A549 (cell line): ENCODE measurements around the gene FADS6.

ENCODE experiments used
- BHLHE40 ChIP-seq: IDR thresholded peaks from 2 replicates; pipeline ENCODE4 v1.6.1; 2012; ENCODE audit warnings: low read depth, low read length, inconsistent platforms
- GATA3 ChIP-seq: IDR thresholded peaks from 2 replicates; pipeline ENCODE4 v1.6.1; 2012; ENCODE audit warnings: borderline replicate concordance
- MAZ ChIP-seq: fragments of 150-350 bp; IDR thresholded peaks from 2 replicates; pipeline ENCODE4 v1.6.1; 2014; ENCODE audit warnings: antibody characterized with exemption, low read depth, low read length, borderline replicate concordance
- POLR2A ChIP-seq: IDR thresholded peaks from 2 replicates; pipeline ENCODE4 v1.6.1; 2012; ENCODE audit warnings: mild to moderate bottlenecking, low read length
- RAD21 ChIP-seq, 2 experiments: fragments of >200 bp in 1 of 2; sonication (Bioruptor Twin) in 1 of 2; formaldehyde crosslinking in 1 of 2; IDR thresholded peaks in 1 of 2; conservative IDR thresholded peaks in 1 of 2; 2 replicates in 1 of 2; 3 replicates in 1 of 2; pipeline ENCODE4 v1.6.1; 2012 to 2018; ENCODE audit warnings: inconsistent platforms in 1 of 2
- RNF2 ChIP-seq: fragments of 200-600 bp; sonication (generic); IDR thresholded peaks from 2 replicates; pipeline ENCODE4 v1.6.1; 2016; ENCODE audit warnings: low read depth, mild to moderate bottlenecking, antibody characterized with exemption, moderate library complexity, borderline replicate concordance
- SMC3 ChIP-seq: fragments of >200 bp; sonication (Bioruptor Twin); formaldehyde crosslinking; IDR thresholded peaks from 3 replicates; pipeline ENCODE4 v1.6.1; 2018; ENCODE audit warnings: inconsistent platforms
- ZC3H11A ChIP-seq: fragments of 450-650 bp; IDR thresholded peaks from 2 replicates; pipeline ENCODE4 v1.6.1; 2014; ENCODE audit warnings: antibody characterized with exemption, mild to moderate bottlenecking
- TF ChIP-seq, protein P1 (sequence below): fragments of >200 bp; sonication (Bioruptor Twin); formaldehyde crosslinking; IDR thresholded peaks from 3 replicates; pipeline ENCODE4 v1.5.1; 2016
- TF ChIP-seq, protein P2 (sequence below): IDR thresholded peaks from 2 replicates; pipeline ENCODE4 v1.6.1; 2012

DNA sequence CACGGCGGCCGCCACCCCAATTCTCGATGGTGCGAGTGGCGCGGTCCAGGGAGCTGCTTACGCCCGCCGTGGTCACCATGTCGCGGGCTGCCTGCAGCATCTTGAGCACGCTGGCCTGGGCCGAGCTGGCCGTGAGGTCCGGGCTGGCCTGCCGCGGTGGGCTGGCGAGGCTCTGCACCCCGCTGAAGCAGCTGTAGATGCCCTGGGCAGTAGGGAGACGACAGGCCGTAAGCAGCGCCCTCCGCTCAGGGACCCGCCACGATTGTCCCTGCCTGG, 50.1 kb downstream of the FADS6 start:
- TF ChIP-seq ZC3H11A (no peak), RNF2 (no peak), POLR2A (no peak), RAD21 (conservative IDR thresholded peaks at IDR 0.05 in 1 of 2, IDR thresholded peaks at IDR 0.05 in 1 of 2) (no peak), SMC3 (no peak), MAZ (no peak), GATA3 (no peak), BHLHE40 (no peak)
- TF ChIP-seq, protein P1, sequence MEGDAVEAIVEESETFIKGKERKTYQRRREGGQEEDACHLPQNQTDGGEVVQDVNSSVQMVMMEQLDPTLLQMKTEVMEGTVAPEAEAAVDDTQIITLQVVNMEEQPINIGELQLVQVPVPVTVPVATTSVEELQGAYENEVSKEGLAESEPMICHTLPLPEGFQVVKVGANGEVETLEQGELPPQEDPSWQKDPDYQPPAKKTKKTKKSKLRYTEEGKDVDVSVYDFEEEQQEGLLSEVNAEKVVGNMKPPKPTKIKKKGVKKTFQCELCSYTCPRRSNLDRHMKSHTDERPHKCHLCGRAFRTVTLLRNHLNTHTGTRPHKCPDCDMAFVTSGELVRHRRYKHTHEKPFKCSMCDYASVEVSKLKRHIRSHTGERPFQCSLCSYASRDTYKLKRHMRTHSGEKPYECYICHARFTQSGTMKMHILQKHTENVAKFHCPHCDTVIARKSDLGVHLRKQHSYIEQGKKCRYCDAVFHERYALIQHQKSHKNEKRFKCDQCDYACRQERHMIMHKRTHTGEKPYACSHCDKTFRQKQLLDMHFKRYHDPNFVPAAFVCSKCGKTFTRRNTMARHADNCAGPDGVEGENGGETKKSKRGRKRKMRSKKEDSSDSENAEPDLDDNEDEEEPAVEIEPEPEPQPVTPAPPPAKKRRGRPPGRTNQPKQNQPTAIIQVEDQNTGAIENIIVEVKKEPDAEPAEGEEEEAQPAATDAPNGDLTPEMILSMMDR = no peak
- TF ChIP-seq, protein P2, sequence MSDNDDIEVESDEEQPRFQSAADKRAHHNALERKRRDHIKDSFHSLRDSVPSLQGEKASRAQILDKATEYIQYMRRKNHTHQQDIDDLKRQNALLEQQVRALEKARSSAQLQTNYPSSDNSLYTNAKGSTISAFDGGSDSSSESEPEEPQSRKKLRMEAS = no peak
